OCI-M1 (cell line): ENCODE results near the gene EXOSC5.
"Not testable (repeated sequence)": the region's sequence is repeated elsewhere in the genome, so short reads cannot be mapped to it uniquely, and the experiment has no call there.

Source experiments
- DNase-seq: peaks from one replicate; lab custom pipeline; 2025; lab: John Stamatoyannopoulos, UW

Gene EXOSC5

GRCh38 chr19:41397086-41398049 lies at the start of gene EXOSC5, which contains the start of gene BCKDHA:
Gene EXOSC5, minus strand, starts transcription at chr19:41397359. Its CDS starts 31 bp downstream, at chr19:41397328.
Gene BCKDHA, plus strand, starts transcription at chr19:41397818. Its CDS starts 10 bp downstream, at chr19:41397828.
- DNase-seq = peak; percentile 100

GRCh38 chr19:41445575-41445974 lies 48.4 kb upstream of the EXOSC5 start:
- DNase-seq = no peak

- no peak for DNase-seq
These were observed 46.8 kb upstream of the EXOSC5 start for GRCh38 chr19:41443813-41444455.

- DNase-seq = no peak
These were observed 45.6 kb upstream of the EXOSC5 start, which contains the start of gene ERICH4 for GRCh38 chr19:41442473-41443355. Gene ERICH4, plus strand, starts transcription at chr19:41443156. Its CDS starts 14 bp downstream, at chr19:41443170.

- DNase-seq = no peak
These were observed 44.3 kb upstream of the EXOSC5 start for GRCh38 chr19:41441321-41441945.

GRCh38 chr19:41439441-41440222 lies 42.5 kb upstream of the EXOSC5 start, which contains the start of gene DMAC2:
Gene DMAC2, minus strand, starts transcription at chr19:41439912. Its CDS starts 13 bp downstream, at chr19:41439899.
- peak; percentile 100 for DNase-seq

- no peak for DNase-seq
These were observed 40.9 kb upstream of the EXOSC5 start for GRCh38 chr19:41437944-41438574.

- DNase-seq = no peak
These were observed 39.5 kb upstream of the EXOSC5 start for GRCh38 chr19:41436674-41436951.

- DNase-seq = no peak
These were observed 38.9 kb upstream of the EXOSC5 start for GRCh38 chr19:41435936-41436673.

- not testable (repeated sequence) for DNase-seq
These were observed 38.2 kb upstream of the EXOSC5 start for GRCh38 chr19:41435376-41435775.

- no peak for DNase-seq
These were observed 37.3 kb upstream of the EXOSC5 start for GRCh38 chr19:41434450-41434849.

GRCh38 chr19:41433171-41433570 lies 36.0 kb upstream of the EXOSC5 start:
- DNase-seq = no peak

- DNase-seq = peak; percentile 61
These were observed 34.5 kb upstream of the EXOSC5 start for GRCh38 chr19:41431426-41432386.

GRCh38 chr19:41430922-41431321 lies 33.8 kb upstream of the EXOSC5 start:
- DNase-seq = no peak

GRCh38 chr19:41428481-41428859 lies 31.3 kb upstream of the EXOSC5 start:
- no peak for DNase-seq

- peak; percentile 32 for DNase-seq
These were observed 30.7 kb upstream of the EXOSC5 start for GRCh38 chr19:41427647-41428480.

GRCh38 chr19:41426952-41427646 lies 29.9 kb upstream of the EXOSC5 start, which contains the start of gene B3GNT8:
Gene B3GNT8, minus strand, starts transcription at chr19:41427374. Its CDS starts 596 bp downstream, at chr19:41426778.
- peak; percentile 81 for DNase-seq
